ENCODE measurements around the gene CTSD.

Gene CTSD

GRCh38 chr11:1796413-1797011 is 32.8 kb upstream of the CTSD start:
- Histone ChIP-seq H3K4me1 (ENCODE audit: insufficient read depth, low read length) (no peaks in the 10 kb centered on the region), H3K9me3 (ENCODE audit: insufficient read depth, low read depth, low read length) (no peaks in the 10 kb centered on the region), H3K27me3 (ENCODE audit: insufficient read depth, low read length) (peaks cover 9% of the 10 kb centered on the region), H3K36me3 (ENCODE audit: insufficient read depth, low read depth, low read length) (no peaks in the 10 kb centered on the region), H3K4me3 (ENCODE audit: low read length) (no peak overlapping the region), H3K27ac (ENCODE audit: low read length) (no peak overlapping the region), H3K9ac (ENCODE audit: low read depth, low read length) (no peak overlapping the region)

- Histone ChIP-seq H3K27me3 (ENCODE audit: insufficient read depth, low read length) (peaks cover 9% of the 10 kb centered on the region), H3K9me3 (ENCODE audit: insufficient read depth, low read depth, low read length) (no peaks in the 10 kb centered on the region), H3K9ac (ENCODE audit: low read depth, low read length) (no peak overlapping the region), H3K4me1 (ENCODE audit: insufficient read depth, low read length) (no peaks in the 10 kb centered on the region), H3K27ac (ENCODE audit: low read length) (no peak overlapping the region), H3K4me3 (ENCODE audit: low read length) (no peak overlapping the region), H3K36me3 (ENCODE audit: insufficient read depth, low read depth, low read length) (no peaks in the 10 kb centered on the region)
These were observed 29.4 kb upstream of the CTSD start for GRCh38 chr11:1793081-1793480.

DNA sequence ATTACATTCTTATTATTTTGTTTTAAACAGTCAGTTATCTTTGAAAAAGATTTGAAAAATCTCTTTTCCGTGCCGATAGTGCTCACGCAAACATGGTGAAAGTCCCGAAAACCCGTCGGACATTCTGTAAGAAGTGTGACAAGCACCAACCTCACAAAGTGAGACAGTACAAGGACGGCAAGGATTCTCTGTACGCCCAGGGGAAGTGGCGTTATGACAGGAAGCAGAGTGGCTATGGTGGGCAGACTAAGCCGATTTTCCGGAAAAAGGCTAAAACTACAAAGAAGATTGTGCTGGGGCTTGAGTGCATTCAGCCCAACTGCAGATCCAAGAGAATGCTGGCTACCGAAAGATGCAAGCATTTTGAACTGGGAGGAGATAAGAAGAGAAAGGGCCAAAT is 28.7 kb upstream of the CTSD start:
- no peaks in the 10 kb centered on the region for H3K4me1 ChIP-seq (ENCODE audit: insufficient read depth, low read length)

GRCh38 chr11:1791912-1792311 is 28.2 kb upstream of the CTSD start:
- no peaks in the 10 kb centered on the region for H3K4me1 ChIP-seq (ENCODE audit: insufficient read depth, low read length)
- no peaks in the 10 kb centered on the region for H3K36me3 ChIP-seq (ENCODE audit: insufficient read depth, low read depth, low read length)
- H3K27me3 ChIP-seq (ENCODE audit: insufficient read depth, low read length): peaks cover 9% of the 10 kb centered on the region
- no peak overlapping the region for H3K4me3 ChIP-seq (ENCODE audit: low read length)
- no peak overlapping the region for H3K27ac ChIP-seq (ENCODE audit: low read length)
- no peak overlapping the region for H3K9ac ChIP-seq (ENCODE audit: low read depth, low read length)
- no peaks in the 10 kb centered on the region for H3K9me3 ChIP-seq (ENCODE audit: insufficient read depth, low read depth, low read length)

More for the DNA sequence above, 28.7 kb upstream of the CTSD start:
- Histone ChIP-seq H3K9ac (ENCODE audit: low read depth, low read length) (no peak overlapping the region), H3K27ac (ENCODE audit: low read length) (no peak overlapping the region), H3K36me3 (ENCODE audit: insufficient read depth, low read depth, low read length) (no peaks in the 10 kb centered on the region), H3K27me3 (ENCODE audit: insufficient read depth, low read length) (peaks cover 9% of the 10 kb centered on the region), H3K4me3 (ENCODE audit: low read length) (no peak overlapping the region), H3K9me3 (ENCODE audit: insufficient read depth, low read depth, low read length) (no peaks in the 10 kb centered on the region)

DNA sequence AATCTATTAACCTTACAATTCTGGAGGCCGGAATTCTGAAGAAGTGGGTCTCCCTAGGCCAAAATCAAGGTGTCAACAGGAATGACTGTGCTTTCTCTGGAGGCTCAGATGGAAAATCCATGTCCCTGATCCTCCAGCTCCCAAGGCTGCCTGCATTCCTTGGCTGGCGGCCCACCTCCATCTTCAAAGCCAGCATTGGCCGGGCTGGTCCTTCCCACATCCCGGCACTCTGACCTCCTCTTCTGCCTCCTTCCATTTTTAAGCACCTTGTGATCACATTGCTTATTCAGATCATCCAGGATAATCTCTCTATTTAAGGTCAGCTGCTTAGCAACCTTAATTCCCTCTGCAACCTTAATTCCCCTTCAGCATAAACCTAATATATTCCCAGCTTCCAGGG is 22.7 kb upstream of the CTSD start:
- H3K4me3 ChIP-seq (ENCODE audit: low read length): no peak overlapping the region
- no peak overlapping the region for H3K27ac ChIP-seq (ENCODE audit: low read length)
- H3K36me3 ChIP-seq (ENCODE audit: insufficient read depth, low read depth, low read length): no peaks in the 10 kb centered on the region
- H3K9ac ChIP-seq (ENCODE audit: low read depth, low read length): no peak overlapping the region
- no peaks in the 10 kb centered on the region; the same call in 1 of the 2 replicates for H3K27me3 ChIP-seq (ENCODE audit: insufficient read depth, low read length)
- H3K9me3 ChIP-seq (ENCODE audit: insufficient read depth, low read depth, low read length): no peaks in the 10 kb centered on the region
- H3K4me1 ChIP-seq (ENCODE audit: insufficient read depth, low read length): no peaks in the 10 kb centered on the region

DNA sequence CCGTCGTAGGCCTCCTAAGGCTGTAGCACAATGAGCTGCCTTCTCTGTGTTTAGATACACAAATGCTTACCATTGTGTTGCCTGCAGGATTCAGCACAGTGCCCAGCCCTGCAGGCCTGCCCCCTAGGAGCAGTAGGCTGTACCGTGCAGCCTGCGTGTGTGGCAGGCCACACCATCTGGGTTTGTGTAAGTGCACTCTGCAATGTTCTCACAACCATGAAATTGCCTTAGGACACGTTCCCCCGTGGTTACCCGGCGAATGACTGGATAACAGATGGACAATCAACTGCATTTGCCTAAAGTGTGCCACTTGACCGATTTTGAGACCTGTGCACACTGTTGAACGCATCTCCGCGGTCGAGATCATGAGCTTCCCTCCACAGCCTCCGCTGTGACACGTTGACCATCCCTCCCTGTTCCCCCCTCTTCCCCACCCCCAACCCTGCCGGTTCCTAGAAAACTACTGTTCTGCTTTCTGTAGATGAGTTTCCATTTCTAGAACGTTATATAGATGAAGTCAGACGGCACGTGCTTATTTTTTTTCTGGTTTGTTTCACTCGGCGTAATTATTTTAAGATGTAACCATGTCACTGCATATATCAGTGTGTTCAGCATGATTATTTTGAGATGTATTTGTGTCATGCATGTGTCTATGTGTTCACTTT is 22.2 kb upstream of the CTSD start:
- no peaks in the 10 kb centered on the region for H3K36me3 ChIP-seq (ENCODE audit: insufficient read depth, low read depth, low read length)
- H3K9ac ChIP-seq (ENCODE audit: low read depth, low read length): no peak overlapping the region
- no peaks in the 10 kb centered on the region for H3K9me3 ChIP-seq (ENCODE audit: insufficient read depth, low read depth, low read length)
- no peaks in the 10 kb centered on the region; the same call in 1 of the 2 replicates for H3K27me3 ChIP-seq (ENCODE audit: insufficient read depth, low read length)
- H3K27ac ChIP-seq (ENCODE audit: low read length): no peak overlapping the region
- no peak overlapping the region for H3K4me3 ChIP-seq (ENCODE audit: low read length)
- H3K4me1 ChIP-seq (ENCODE audit: insufficient read depth, low read length): no peaks in the 10 kb centered on the region

DNA sequence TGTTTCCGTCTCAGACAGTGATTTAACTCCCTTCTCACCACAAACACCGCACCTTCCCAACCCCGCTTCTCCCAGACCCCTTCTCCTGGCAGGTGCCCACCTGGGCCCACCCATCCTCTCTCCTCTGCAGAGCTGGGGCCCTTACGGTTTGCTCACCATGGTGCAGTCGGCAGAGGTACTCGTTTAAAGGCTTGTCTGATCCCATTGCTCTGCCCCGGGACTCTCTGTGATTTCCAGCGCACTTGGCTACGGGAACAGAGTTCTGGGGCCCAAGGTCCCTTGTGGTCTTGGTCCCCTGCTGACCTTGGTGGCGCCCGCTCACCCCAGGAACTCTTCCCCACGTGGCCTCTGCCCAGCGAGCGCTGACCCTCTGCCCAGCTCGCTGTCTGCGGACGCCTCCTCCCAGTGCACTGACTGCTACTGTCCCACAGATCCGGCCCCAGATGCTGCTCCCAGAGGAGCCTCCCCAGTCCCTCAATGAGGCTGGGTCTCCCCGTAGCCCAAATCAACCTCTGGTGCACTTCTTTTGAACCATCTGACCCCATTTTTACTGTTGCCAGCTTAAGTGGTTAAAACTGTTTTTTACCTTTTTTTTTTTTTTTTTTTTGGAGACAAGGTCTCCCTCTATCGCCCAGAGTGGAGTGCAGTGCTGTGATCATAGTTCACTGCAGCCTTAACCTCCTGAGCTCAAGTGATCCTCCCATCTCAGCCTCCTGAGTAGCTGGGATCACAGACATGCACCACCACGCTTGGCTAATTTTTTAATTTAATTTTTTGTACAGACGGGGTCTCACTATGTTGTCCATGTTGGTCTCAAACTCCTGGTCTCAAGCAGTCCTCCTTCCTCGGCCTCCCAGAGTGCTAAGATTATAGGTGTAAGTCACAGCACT is 21.3 kb upstream of the CTSD start:
- H3K4me3 ChIP-seq (ENCODE audit: low read length): no peak overlapping the region
- H3K27me3 ChIP-seq (ENCODE audit: insufficient read depth, low read length): no peaks in the 10 kb centered on the region
- no peak overlapping the region for H3K9ac ChIP-seq (ENCODE audit: low read depth, low read length)
- no peaks in the 10 kb centered on the region for H3K9me3 ChIP-seq (ENCODE audit: insufficient read depth, low read depth, low read length)
- no peak overlapping the region for H3K27ac ChIP-seq (ENCODE audit: low read length)
- H3K4me1 ChIP-seq (ENCODE audit: insufficient read depth, low read length): no peaks in the 10 kb centered on the region
- no peaks in the 10 kb centered on the region for H3K36me3 ChIP-seq (ENCODE audit: insufficient read depth, low read depth, low read length)

DNA sequence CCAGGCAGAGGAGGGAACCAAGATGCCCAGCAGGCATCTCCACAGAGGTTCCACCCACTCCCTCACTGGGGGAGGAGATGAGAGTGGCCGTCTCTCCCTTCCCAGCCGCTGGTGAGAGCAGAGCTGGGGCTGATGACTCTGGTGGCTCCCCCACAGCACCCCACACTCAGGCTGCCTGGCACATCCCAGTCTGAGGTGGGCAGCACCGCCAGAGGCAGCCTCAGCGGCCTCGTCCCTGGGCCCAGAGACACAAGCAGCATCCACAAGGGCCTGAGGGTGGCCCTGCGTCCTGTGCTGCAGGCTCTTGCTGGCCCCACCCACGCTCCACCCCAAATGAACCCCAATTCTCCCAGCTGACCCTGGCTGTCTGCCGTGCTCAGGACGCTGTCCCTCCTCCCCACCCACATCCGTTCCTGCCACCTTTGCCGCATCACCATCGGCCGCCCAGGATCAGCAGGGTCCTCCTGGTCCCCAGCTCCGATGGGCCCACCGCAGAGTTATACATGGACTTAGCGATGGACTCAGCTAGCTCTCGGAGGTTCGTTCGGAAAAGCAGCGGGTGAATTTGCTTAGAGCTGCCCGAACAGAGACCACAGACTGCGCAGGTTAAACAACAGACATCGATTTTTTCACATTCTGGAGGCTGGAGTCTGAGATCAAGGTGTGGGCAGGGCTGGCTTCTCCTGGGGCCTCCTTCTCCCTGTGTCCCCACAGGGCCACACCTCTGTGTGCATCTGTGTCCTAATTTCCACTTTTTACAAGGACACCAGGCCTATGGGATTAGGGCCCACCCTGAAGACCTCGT is 20.2 kb upstream of the CTSD start:
- H3K36me3 ChIP-seq (ENCODE audit: insufficient read depth, low read depth, low read length): no peaks in the 10 kb centered on the region
- no peaks in the 10 kb centered on the region for H3K27me3 ChIP-seq (ENCODE audit: insufficient read depth, low read length)
- H3K9me3 ChIP-seq (ENCODE audit: insufficient read depth, low read depth, low read length): no peaks in the 10 kb centered on the region
- no peaks in the 10 kb centered on the region for H3K4me1 ChIP-seq (ENCODE audit: insufficient read depth, low read length)
- H3K27ac ChIP-seq (ENCODE audit: low read length): no peak overlapping the region
- no peak overlapping the region for H3K9ac ChIP-seq (ENCODE audit: low read depth, low read length)
- no peak overlapping the region for H3K4me3 ChIP-seq (ENCODE audit: low read length)

- Histone ChIP-seq H3K27me3 (ENCODE audit: insufficient read depth, low read length) (no peaks in the 10 kb centered on the region), H3K4me3 (ENCODE audit: low read length) (no peak overlapping the region), H3K36me3 (ENCODE audit: insufficient read depth, low read depth, low read length) (no peaks in the 10 kb centered on the region), H3K27ac (ENCODE audit: low read length) (no peak overlapping the region), H3K4me1 (ENCODE audit: insufficient read depth, low read length) (no peaks in the 10 kb centered on the region), H3K9me3 (ENCODE audit: insufficient read depth, low read depth, low read length) (no peaks in the 10 kb centered on the region), H3K9ac (ENCODE audit: low read depth, low read length) (no peak overlapping the region)
These were observed 19.4 kb upstream of the CTSD start for GRCh38 chr11:1782831-1783724.

- Histone ChIP-seq H3K9ac (ENCODE audit: low read depth, low read length) (no peak overlapping the region), H3K4me3 (ENCODE audit: low read length) (no peak overlapping the region), H3K9me3 (ENCODE audit: insufficient read depth, low read depth, low read length) (no peaks in the 10 kb centered on the region), H3K36me3 (ENCODE audit: insufficient read depth, low read depth, low read length) (no peaks in the 10 kb centered on the region), H3K27me3 (ENCODE audit: insufficient read depth, low read length) (no peaks in the 10 kb centered on the region), H3K27ac (ENCODE audit: low read length) (no peak overlapping the region), H3K4me1 (ENCODE audit: insufficient read depth, low read length) (no peaks in the 10 kb centered on the region)
These were observed 18.4 kb upstream of the CTSD start for GRCh38 chr11:1782031-1782590.

Data from iPS-20b (cell line).